Measurements from ENCODE around the gene PPHLN1.

Gene PPHLN1, protein sequence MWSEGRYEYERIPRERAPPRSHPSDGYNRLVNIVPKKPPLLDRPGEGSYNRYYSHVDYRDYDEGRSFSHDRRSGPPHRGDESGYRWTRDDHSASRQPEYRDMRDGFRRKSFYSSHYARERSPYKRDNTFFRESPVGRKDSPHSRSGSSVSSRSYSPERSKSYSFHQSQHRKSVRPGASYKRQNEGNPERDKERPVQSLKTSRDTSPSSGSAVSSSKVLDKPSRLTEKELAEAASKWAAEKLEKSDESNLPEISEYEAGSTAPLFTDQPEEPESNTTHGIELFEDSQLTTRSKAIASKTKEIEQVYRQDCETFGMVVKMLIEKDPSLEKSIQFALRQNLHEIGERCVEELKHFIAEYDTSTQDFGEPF

DNA sequence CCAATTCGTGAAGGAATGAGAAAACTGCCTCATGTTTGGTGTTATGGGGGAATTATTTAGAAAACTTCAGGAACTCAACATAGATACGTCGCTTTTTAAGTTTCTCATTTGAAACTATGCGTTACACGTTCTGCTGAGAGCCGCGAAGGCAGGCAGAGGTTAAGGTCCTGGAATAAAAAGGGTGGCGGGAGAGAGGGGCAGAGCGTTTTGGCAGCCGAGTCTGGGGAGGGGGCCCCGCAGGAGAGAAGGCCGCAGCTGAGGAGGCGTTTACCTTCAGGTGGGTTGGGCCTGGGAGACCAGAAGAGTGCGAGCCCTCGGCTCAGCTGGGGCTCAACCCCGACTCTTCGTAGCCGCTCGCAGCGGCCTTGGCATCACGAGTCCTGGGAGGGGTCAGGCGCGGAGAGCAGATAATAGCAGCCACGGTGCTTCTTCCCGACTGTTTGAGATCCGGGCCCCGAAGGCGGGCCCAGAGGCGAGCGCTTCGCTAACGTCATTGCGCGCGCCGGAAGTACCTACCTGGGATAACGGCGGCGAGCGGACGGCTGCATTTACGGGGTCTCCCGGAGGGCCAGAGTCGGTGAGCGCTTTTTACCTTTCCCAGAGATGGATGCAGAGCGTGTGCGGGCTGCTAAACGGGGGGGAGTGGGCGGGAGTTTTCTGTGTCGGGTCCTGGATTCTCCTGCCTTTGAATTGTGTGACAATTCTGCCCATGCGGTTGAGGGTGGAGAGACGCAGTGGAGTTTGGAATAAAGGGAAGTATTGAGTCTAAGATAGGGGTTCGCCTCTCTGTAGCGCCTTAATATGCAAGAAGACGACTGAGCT, at the start of gene PPHLN1, which contains the start of gene ZCRB1:
TSS of gene PPHLN1 (plus strand) at position 515 of the 822 bp plus-strand sequence. CDS start 9,736 bp downstream, outside the sequence.
TSS of gene ZCRB1 (minus strand) at position 442 of the 822 bp plus-strand sequence. CDS start 1,992 bp downstream, outside the sequence.
- peak; percentile 62 for DNase-seq

DNA sequence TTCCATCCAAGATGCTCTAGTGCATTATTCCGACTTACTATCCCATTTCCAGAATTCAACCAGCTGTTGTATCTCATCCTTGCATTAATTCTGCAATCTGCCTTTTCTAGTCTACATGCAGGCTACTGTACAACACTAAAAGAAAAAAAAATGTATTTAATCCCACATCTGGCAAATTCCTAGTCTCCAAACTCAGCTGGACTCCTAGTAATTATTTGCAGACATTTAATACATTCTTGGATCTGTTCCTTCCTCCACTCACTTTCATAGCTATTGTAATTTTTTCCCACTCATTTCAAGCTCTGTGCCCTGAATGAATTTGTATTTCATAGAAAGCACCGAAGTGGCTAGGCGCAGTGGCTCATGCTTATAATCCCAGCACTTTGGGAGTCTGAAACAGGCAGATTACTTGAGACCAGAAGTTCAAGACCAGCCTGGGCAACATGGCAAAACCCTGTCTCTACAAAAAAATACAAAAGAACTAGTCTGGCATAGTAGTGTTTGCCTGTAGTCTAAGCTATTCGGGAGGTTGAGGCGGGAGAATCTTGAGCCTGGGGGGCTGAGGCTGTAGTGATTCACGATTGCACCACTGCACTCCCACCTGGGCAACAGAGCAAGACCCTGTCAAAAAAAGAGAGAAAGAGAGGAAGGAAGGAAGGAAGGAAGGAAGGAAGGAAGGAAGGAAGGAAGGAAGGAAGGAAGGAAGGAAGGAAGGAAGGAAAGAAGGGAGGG, 48.4 kb upstream of the PPHLN1 start:
- DNase-seq: no peak

DNA sequence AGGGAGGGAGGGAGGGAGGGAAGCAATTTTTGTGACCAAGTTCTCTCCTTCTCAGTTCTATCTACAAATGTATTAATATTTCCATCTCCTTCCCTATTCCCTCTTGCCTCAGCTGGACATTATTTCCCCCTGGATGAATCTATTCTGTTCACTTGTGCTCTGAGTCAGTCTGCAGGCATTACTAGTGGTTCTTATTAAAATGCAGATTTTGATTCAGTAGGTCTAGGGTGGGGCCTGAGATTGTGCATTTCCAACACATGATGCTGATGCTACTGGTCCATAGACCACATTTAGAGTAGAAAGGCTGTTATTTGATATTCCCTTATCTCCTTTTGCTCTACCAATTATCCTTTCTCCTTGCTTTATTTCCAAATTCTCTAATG, 47.8 kb upstream of the PPHLN1 start:
- no peak for DNase-seq

DNA sequence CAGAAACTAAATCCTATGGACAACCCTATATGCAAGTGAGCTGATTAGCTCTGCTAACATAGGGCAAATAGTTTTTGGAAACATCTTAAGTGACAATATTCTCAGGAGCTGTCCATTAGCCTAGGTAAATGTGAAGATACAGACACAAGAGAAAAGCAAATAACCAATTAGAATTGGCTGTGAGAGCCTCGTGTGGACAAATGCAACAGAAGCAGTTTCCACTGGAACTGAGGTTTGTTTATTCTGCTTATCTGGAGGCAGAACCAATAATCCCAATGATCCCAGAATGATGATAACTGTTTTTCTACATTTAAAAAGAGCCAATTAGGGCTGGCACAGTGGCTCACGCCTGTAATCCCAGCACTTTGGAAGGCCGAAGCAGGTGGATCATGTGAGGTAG, 44.7 kb upstream of the PPHLN1 start:
- no peak for DNase-seq

DNA sequence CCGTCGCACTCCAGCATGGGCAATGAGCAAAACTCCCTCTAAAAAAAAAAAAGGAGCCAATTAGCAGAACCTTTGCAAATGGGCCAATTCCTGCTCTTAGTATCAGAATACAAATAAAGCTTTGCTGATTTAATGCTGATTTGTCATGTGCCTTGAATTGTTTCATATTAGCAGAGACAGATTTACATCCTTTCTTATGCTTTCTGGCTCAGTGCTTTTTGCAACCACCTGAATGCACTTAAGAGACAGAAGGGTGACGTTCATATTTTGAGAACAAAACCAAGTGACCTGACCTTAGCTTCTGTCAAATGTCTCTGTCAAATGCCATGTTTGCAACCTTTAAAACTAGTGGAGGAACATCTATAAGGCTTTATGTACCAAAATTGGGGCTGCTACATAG, 44.1 kb upstream of the PPHLN1 start:
- no peak for DNase-seq

DNA sequence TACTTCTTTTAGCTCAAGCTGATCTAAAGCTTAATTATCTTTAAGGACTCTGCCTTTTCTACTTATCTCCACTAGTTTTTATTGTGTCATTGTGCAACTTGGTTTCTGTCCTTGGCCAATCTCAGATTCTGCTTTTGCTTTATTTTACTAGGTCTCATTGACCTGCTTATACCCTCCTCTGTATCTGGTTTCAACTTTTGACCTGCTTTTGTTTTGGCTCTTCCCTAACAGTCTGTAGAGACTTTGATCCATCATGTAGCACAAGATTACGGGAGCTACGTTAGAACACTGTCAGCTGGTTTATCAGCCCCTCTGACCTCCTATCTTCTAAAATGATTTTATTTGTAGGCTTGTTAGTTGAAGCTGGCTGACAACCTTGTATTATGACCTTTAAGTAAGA, 43.7 kb upstream of the PPHLN1 start:
- no peak for DNase-seq

DNA sequence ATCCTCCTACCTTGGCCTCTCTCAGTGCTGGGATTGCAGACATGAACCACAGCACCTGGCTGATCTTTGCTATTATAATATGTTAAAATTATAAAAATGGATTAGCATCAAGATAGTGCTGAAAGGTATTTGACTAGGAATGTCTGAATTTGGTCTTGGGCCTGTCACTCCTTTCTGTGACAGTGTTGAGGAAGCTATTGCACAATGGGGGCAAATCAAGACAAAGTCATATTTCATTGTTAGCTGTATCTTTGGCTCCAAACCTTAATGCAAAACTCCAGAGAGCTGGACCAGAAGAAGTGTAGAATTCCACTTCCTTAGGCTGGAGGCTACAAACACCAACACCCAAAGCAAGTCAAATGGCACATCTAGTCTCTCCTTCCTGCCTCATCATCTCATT, 42.2 kb upstream of the PPHLN1 start:
- no peak for DNase-seq

DNA sequence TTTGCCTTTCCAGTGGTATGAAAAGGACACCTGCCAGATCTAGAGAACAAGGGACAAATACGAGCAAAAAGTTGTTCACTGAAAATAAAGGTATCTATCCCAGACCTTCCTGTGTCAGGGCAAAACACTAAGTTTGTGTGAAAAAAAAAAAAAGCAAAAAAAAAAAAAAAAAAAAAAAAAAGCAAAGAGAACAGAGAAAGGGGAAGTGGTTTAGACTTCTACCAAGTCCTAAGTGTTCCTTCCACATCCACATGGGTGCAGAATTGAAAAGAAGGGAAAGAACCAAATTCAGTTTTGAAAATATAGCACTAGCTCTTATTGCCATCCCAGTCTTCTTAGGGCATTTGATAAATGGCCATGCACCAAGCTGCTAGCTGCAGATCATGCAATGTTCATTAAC, 41.8 kb upstream of the PPHLN1 start:
- DNase-seq: no peak

DNA sequence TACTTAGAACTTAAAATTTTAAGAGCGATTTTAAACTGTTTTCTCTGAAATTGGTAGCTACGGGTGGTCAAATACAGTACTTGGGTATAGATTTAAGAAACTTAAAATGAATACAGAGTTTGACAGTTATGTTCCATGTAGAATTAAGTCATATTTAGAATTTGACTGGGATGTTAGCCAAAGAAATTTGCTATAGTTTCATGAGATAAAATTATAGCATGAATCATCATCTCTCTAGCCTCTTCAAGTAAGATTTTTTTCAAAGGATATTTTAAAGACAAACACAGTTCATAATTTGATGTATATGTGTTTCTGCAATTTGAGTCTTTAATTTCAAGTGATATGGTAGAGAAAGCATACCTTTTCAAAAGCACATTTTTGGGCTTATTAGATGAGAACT, 41.1 kb upstream of the PPHLN1 start:
- DNase-seq: no peak

DNA sequence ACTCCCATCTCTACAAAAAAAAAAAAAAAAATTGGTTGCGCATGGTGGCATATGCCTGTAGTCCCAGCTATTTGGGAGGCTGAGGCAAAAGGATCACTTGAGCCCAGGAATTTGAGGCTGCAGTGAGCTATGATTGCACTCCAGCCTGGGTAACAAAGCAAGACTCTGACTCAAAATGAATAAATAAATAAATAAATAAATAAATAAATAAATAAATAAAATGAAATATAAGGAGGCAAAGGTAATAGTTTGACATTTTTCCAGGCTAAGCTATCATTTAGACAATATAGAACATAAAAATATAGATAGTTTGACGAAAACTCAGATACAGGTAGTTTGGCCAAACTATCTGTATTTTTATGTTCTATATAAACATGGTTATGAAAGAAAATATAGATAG, 40.5 kb upstream of the PPHLN1 start:
- no peak for DNase-seq

DNA sequence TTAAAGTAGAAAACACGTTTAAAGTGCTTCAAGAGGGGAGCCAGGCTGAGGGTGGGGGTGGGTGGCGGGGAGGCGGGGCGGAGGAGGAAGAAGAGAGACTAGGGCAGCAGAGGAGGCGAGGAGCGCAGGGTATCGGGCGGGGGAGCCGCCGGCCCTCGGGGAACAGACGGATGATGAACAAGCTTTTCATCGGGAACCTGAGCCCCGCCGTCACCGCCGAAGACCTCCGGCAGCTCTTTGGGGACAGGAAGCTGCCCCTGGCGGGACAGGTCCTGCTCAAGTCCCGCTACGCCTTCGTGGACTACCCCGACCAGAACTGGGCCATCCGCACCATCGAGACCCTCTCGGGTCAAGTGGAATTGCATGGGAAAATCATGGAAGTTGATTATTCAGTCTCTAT, 39.2 kb upstream of the PPHLN1 start:
- no peak for DNase-seq

DNA sequence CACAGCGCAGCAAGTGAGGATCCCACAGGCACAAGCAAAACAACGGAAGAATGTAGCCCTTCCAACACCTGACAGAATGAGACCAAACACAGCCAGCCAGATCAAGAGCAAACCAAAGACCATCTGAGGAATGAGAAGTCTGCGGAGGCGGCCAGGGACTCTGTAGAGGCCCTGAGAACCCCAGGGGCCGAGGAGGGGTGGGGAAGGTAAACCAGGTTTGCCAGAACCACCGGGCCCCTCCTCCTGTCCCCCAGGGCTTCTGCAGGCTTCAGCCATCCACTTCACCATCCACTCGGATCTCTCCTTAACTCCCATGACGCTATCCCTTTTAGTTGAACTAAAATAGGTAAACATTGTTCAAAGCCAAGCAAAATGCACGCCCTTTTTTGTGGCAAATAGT, 37.4 kb upstream of the PPHLN1 start:
- DNase-seq: no peak

DNA sequence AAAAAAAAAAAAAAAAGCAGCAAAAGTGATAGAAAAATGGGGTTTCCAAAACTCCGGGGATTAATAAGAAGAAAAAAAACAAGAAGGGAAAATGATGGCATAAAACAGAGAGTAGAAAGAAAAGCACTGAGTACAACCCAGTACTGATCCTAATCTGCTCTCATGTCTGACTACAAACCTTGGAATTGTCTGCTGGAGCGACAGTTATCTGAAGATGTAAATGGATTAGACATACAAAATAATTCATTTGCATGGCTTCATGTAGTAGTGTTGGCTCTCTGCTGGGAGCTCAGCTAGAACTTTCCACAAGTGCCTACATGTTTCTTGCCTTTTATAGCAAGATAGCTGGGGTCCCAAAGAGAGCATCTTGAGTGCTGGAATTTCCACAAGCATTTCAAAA, 34.3 kb upstream of the PPHLN1 start:
- no peak for DNase-seq

DNA sequence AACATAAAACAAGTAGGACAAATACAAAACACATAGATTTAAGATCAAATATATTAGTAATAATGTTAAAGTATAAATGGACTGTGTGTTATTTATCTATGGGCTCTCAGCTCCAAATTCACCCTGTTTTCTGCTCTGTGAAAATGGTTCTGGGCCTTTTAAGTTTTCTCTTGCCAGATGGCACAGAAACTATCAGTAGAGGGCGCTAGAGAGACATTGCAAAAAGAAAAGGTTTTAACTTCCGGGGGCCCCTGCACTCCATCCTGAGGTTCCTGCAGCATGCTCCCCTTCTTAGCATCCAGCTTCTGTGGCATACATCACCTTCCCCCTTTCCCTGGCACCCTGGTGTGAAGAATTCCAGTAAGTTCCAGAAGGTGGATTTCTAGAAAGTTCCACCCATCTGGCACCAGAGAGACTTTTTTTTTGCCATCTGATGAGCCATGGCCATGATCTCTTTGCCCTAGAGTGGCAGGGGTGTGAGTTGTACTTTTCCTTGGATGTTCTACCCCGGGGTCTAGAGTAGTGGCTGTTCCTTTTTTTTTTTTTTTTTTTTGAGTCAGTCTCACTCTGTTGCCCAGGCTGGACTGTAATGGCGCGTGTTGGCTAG, 29.4 kb upstream of the PPHLN1 start:
- DNase-seq: no peak

DNA sequence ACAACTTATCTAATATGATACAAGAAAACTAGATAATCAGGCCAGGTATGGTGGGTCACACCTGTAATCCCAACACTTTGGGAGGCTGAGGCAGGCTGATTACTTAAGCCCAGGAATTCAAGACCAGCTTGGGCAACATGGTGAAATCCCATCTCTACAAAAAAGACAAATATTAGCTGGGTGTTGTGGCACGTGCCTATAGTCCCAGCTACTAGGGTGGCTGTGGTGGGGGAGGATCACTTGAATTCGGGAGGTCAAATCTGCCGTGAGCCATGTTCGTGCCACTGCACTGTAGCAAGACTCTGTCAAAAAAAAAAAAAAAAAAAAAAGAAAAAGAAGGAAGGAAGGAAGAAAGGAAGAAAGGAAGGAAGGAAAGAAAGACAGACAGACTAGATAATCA, 27.1 kb upstream of the PPHLN1 start:
- DNase-seq: no peak

DNA sequence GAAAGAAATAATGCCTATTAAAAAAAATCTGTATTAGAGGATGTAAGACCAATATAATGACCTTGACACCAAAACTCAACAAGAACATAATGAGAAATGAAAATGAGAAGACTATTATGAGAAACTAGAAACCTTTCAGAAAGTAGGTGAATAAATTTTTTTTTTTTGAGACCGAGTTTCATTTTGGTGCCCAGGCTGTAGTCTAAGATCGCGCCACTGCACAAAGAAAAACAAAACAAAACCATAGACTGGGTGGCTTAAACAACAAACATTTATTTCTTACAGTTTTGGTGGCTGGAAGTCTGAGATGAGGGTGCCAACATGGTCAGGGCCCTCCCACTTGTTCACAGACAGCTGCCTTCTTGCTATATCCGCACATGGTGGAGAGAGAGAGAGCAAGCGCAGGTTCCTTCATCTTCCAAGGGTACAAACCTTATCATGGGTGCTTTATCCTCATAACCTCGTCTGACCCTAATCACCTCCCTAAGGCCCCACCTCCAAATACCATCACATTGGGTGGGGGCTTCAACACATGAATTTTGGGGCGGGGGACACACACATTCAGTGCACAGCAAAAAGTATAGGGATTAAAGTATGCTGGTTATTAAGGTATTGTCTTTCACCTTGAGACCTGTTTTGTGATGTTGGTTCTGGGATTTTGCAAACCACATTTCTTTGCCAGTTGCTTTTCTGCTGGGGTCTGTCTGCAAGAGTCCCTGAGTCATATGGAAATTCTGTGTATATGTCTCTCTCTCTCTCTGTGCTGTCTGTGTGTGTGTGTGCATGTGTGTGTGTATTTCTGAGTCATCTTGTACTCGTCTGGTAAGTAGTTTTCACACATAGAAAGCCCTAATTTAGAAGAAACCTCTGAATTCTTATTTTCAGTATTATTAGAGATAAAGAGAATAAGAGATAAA, 26.3 kb upstream of the PPHLN1 start:
- DNase-seq: no peak

DNA sequence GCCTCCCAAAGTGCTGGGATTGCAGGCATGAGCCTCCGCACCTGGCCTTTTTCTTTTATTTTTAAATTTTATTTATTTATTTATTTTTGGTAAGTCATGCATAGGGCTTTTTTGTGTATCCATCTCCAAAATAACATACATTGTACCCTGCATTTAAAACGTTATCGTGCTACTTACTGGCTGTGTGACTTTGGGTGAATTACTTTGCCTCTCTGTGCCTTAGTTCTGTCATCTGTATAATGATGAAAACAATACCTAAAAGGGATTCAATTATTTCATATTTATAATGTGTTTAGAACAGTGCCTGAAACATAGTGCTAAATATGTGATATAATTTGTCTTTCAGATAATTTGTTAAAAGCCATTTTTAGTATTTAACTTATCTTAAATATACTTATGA, 19.7 kb upstream of the PPHLN1 start:
- DNase-seq: no peak

DNA sequence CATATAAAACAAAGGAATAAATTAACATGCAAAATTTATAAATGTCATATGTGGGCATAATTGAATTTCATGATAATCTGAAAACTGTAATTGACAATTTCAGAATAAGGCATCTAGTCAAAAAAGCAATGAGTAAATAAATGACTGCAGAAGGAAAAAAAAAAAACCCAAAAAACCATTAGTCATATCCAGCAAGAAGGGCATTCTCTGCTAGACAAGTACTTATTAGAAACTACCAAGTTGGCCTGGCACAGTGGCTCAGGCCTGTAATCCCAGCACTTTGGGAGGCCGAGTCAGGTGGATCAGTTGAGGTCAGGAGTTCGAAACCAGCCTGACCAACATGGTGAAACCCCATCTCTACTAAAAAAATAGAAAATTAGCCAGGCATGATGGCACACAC, 17.6 kb upstream of the PPHLN1 start:
- DNase-seq: no peak

DNA sequence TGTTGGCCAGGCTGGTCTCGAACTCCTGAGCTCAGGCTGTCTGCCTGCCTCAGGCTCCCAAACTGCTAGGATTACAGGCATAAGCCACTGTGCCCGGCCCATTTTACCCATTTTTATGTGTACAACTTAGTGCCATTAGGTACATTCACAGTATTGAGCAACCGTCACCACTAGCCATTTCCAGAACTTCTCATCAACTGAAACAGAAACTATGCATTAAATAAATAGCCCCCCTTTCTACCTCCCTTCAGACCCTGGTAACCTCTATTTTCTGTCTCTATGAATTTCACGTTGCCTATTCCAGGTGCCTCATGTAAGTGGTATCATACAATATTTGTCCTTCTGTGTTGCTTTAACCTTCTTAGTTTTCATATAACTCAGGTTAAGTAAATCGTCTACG, 16.0 kb upstream of the PPHLN1 start:
- DNase-seq: no peak

DNA sequence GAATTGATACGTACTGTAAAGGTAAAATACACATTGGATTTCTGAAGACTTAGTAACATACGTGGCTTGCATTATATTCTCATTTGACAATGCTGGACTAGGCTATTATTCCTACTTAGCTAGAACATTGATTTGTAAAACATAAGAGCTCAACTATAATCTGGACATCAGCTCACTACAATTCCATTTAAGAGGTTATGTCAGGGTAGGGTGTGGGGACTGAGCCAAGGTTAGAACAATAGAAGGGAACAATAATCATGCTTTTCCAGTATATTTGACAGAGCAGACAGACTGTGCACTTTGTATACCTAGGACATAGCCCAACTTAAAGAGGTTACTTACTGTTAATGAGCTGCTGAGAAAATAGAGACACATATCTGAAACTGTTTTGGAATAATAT, 10.9 kb upstream of the PPHLN1 start:
- DNase-seq: no peak

DNA sequence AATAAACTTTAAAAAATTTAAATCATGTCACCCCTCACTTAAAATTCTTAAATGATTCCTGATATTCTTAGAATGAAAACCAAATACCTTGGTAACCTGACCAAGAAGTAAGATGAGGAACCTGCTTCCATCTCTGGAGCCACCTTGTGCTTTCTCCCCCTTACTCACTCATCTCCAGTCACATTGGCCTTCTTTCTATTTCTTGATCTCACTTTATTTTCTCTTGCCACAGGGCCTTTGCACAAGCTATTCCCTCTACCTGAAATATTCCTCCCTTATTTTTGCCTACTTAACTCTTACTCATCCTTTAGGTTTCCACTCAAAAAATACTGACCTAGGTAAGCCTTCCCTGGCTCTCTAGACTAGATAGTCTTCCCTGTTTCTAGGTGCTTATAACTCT, 5.2 kb upstream of the PPHLN1 start:
- no peak for DNase-seq

DNA sequence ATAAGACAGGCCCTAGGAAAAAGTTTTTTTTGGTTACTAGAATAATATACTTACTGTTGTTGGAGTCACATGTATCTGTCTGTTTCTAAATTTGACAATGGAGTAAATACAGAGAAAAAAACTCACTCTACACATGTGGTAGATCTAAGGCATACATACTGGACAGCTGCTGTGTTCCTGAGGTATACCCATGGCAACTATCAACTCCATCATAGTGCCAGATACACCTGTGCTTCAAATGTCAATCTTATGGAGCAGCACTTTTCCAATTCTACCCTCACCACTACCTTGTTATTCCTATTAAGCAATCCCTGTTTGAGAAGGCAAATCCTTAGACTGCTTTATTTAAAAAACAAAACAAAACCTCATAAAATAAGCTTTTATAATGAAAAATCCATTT, 3.4 kb upstream of the PPHLN1 start:
- no peak for DNase-seq
